WTC11 (cell line): ENCODE measurements around the gene MOB3B. TPM values are rescaled to one million over a fixed set of nuclear protein-coding genes. Genes with fewer than 3 reads are reported as not detected.

Source experiments
- ATAC-seq: fragments of 200-7000 bp; cut with Tn5 transposase; 2 replicates; pipeline ENCODE4 v1.10.0; 2021; ENCODE audit warnings: mild to moderate bottlenecking, moderate library complexity
- CTCF ChIA-PET: fragments of 300-600 bp; sonication (Branson Sonifier 250); formaldehyde crosslinking; loops from one replicate; lab custom pipeline; 2021; ENCODE audit warnings: antibody characterized with exemption; lab: Charles Lee
- POLR2A ChIA-PET: fragments of 350-600 bp; sonication (Branson Sonifier 250); formaldehyde crosslinking; loops from one replicate; lab custom pipeline; 2021; ENCODE audit warnings: antibody characterized with exemption; lab: Charles Lee
- DNase-seq: peaks from one replicate; pipeline ENCODE4 v3.0.0; 2021; ENCODE audit warnings: low spot score
- H3K27ac Mint-ChIP-seq: 2 replicates; pipeline ENCODE4 v1.8.0; 2021; ENCODE audit warnings: mixed read lengths
- H3K27me3 Mint-ChIP-seq: 2 replicates; pipeline ENCODE4 v1.8.0; 2021; ENCODE audit warnings: low read depth, mild to moderate bottlenecking, moderate library complexity, mixed read lengths
- H3K36me3 Mint-ChIP-seq: 2 replicates; pipeline ENCODE4 v1.8.0; 2021; ENCODE audit warnings: mixed read lengths
- H3K4me1 Mint-ChIP-seq: 2 replicates; pipeline ENCODE4 v1.8.0; 2022; ENCODE audit warnings: mixed read lengths
- H3K4me3 Mint-ChIP-seq: 2 replicates; pipeline ENCODE4 v1.8.0; 2021; ENCODE audit warnings: mild to moderate bottlenecking, moderate library complexity, mixed read lengths
- H3K9me3 Mint-ChIP-seq: 2 replicates; pipeline ENCODE4 v1.8.0; 2021; ENCODE audit warnings: mixed read lengths
- ATF1 ChIP-seq: sonication (generic); formaldehyde crosslinking; IDR thresholded peaks from 2 replicates; pipeline ENCODE4 v1.8.1; 2023; ENCODE audit warnings: mild to moderate bottlenecking, moderate library complexity, missing genetic modification reagents
- CBFB ChIP-seq: sonication (generic); formaldehyde crosslinking; IDR thresholded peaks from 2 replicates; pipeline ENCODE4 v1.8.1; 2022; ENCODE audit warnings: mild to moderate bottlenecking, low read depth, missing genetic modification reagents
- ELF4 ChIP-seq: sonication (generic); formaldehyde crosslinking; IDR thresholded peaks from 2 replicates; pipeline ENCODE4 v1.8.1; 2022; ENCODE audit warnings: low read depth, mild to moderate bottlenecking, moderate library complexity, missing genetic modification reagents
- ESRRA ChIP-seq: sonication (generic); formaldehyde crosslinking; IDR thresholded peaks from 2 replicates; pipeline ENCODE4 v1.8.1; 2022; ENCODE audit warnings: mild to moderate bottlenecking, missing genetic modification reagents, borderline replicate concordance
- ETV6 ChIP-seq: sonication (generic); formaldehyde crosslinking; IDR thresholded peaks from 2 replicates; pipeline ENCODE4 v1.8.1; 2022; ENCODE audit warnings: mild to moderate bottlenecking, missing genetic modification reagents
- FOXJ3 ChIP-seq: sonication (generic); formaldehyde crosslinking; IDR thresholded peaks from 2 replicates; pipeline ENCODE4 v1.9.0; 2021; ENCODE audit warnings: missing genetic modification reagents, mild to moderate bottlenecking, borderline replicate concordance
- GABPB1 ChIP-seq: sonication (generic); formaldehyde crosslinking; IDR thresholded peaks from 2 replicates; pipeline ENCODE4 v1.8.1; 2023; ENCODE audit warnings: mild to moderate bottlenecking, missing genetic modification reagents
- HMGA2 ChIP-seq: fragments of 250-450 bp; sonication (Bioruptor Pico); IDR thresholded peaks from 2 replicates; pipeline ENCODE4 v1.4.0; 2021; ENCODE audit warnings: mild to moderate bottlenecking, moderate library complexity
- JUN ChIP-seq: sonication (generic); formaldehyde crosslinking; IDR thresholded peaks from 2 replicates; pipeline ENCODE4 v1.8.0; 2023; ENCODE audit warnings: mild to moderate bottlenecking, missing genetic modification reagents
- MYBL2 ChIP-seq: sonication (generic); formaldehyde crosslinking; IDR thresholded peaks from 2 replicates; pipeline ENCODE4 v1.8.1; 2023; ENCODE audit warnings: mild to moderate bottlenecking, moderate library complexity, missing genetic modification reagents
- NFYB ChIP-seq: sonication (generic); formaldehyde crosslinking; conservative IDR thresholded peaks from 2 replicates; pipeline ENCODE4 v1.8.0; 2022; ENCODE audit warnings: low read depth, missing genetic modification reagents
- SP1 ChIP-seq: sonication (generic); formaldehyde crosslinking; conservative IDR thresholded peaks from 2 replicates; pipeline ENCODE4 v1.8.1; 2022; ENCODE audit warnings: missing genetic modification reagents
- TCF7 ChIP-seq: sonication (generic); formaldehyde crosslinking; IDR thresholded peaks from 2 replicates; pipeline ENCODE4 v1.8.0; 2022; ENCODE audit warnings: mild to moderate bottlenecking, low read depth, missing genetic modification reagents, moderate library complexity
- TP53 ChIP-seq: sonication (generic); formaldehyde crosslinking; IDR thresholded peaks from 2 replicates; pipeline ENCODE4 v1.8.1; 2023; ENCODE audit warnings: mild to moderate bottlenecking, missing genetic modification reagents
- ZNF138 ChIP-seq: sonication (generic); formaldehyde crosslinking; conservative IDR thresholded peaks from 2 replicates; pipeline ENCODE4 v1.8.1; 2022; ENCODE audit warnings: mild to moderate bottlenecking, moderate library complexity, missing genetic modification reagents
- ZNF263 ChIP-seq: sonication (generic); formaldehyde crosslinking; IDR thresholded peaks from 2 replicates; pipeline ENCODE4 v1.8.1; 2022; ENCODE audit warnings: low read depth, mild to moderate bottlenecking, moderate library complexity, missing genetic modification reagents
- ZNF317 ChIP-seq: sonication (generic); formaldehyde crosslinking; IDR thresholded peaks from 2 replicates; pipeline ENCODE4 v1.8.1; 2023; ENCODE audit warnings: low read depth, mild to moderate bottlenecking, moderate library complexity, missing genetic modification reagents, borderline replicate concordance
- ZNF396 ChIP-seq: fragments of 250-450 bp; sonication (Bioruptor Pico); IDR thresholded peaks from 2 replicates; pipeline ENCODE4 v1.8.0; 2021; ENCODE audit warnings: mild to moderate bottlenecking, moderate library complexity, borderline replicate concordance
- ZNF423 ChIP-seq: fragments of 250-450 bp; sonication (Bioruptor Pico); IDR thresholded peaks from 2 replicates; pipeline ENCODE4 v2.1.2; 2022; ENCODE audit warnings: mild to moderate bottlenecking, moderate library complexity
- total RNA-seq: library from RNA; stranded (reverse); gene quantifications from 3 replicates; pipeline ENCODE4 v1.2.3, GENCODE V29; 2021
- TF ChIP-seq, protein P1 (sequence below): fragments of 250-450 bp; sonication (Bioruptor Pico); IDR thresholded peaks from 2 replicates; pipeline ENCODE4 v1.9.0; 2021; ENCODE audit warnings: mild to moderate bottlenecking
- TF ChIP-seq, protein P2 (sequence below): fragments of 200-600 bp; IDR thresholded peaks from 2 replicates; pipeline ENCODE4 v1.8.0; 2022; ENCODE audit warnings: antibody characterized with exemption
- TF ChIP-seq, protein P3 (sequence below): sonication (generic); formaldehyde crosslinking; IDR thresholded peaks from 2 replicates; pipeline ENCODE4 v1.8.1; 2022; ENCODE audit warnings: mild to moderate bottlenecking, moderate library complexity, missing genetic modification reagents

The MOB3B gene
- total RNA-seq, 1 experiment from 2014 or later: 25.1 TPM

DNA sequence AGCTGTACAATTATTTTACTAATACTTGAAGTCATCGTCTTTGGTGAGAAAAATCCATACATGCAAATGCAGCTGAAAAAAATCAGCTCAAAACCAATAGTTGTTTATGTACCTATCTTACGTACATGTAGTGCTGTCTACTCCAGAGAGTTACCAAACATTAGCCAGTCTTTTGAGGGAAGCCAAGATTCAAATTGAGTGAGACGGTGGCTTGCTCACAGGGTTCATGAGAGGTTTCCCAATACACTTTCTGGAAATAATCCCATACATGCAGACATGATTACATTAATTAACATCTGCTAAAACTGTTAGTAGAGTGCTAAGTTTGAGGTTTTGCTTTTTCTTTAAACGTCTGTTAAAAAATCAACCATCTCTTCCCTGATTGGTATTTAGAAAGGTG, 41.4 kb upstream of the MOB3B start:
- ChIA-PET CTCF (no interaction called here), POLR2A (no interaction called here)
- no peak for TF ChIP-seq TP53 (CRISPR knock-in tag)
- no peak for TF ChIP-seq ATF1 (CRISPR knock-in tag)
- no peak for TF ChIP-seq NFYB (CRISPR knock-in tag)
- TF ChIP-seq GABPB1: no peak
- TF ChIP-seq ELF4 (CRISPR knock-in tag): no peak
- TF ChIP-seq JUN (CRISPR knock-in tag): no peak
- TF ChIP-seq ZNF263 (CRISPR knock-in tag): no peak
- TF ChIP-seq, protein P1, sequence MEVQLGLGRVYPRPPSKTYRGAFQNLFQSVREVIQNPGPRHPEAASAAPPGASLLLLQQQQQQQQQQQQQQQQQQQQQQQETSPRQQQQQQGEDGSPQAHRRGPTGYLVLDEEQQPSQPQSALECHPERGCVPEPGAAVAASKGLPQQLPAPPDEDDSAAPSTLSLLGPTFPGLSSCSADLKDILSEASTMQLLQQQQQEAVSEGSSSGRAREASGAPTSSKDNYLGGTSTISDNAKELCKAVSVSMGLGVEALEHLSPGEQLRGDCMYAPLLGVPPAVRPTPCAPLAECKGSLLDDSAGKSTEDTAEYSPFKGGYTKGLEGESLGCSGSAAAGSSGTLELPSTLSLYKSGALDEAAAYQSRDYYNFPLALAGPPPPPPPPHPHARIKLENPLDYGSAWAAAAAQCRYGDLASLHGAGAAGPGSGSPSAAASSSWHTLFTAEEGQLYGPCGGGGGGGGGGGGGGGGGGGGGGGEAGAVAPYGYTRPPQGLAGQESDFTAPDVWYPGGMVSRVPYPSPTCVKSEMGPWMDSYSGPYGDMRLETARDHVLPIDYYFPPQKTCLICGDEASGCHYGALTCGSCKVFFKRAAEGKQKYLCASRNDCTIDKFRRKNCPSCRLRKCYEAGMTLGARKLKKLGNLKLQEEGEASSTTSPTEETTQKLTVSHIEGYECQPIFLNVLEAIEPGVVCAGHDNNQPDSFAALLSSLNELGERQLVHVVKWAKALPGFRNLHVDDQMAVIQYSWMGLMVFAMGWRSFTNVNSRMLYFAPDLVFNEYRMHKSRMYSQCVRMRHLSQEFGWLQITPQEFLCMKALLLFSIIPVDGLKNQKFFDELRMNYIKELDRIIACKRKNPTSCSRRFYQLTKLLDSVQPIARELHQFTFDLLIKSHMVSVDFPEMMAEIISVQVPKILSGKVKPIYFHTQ (CRISPR knock-in tag): no peak
- no peak for TF ChIP-seq ESRRA (CRISPR knock-in tag)
- TF ChIP-seq ZNF423 (CRISPR knock-in tag): no peak
- no peak for TF ChIP-seq CBFB (CRISPR knock-in tag)
- no peak for TF ChIP-seq ZNF396 (CRISPR knock-in tag)
- TF ChIP-seq, protein P2, sequence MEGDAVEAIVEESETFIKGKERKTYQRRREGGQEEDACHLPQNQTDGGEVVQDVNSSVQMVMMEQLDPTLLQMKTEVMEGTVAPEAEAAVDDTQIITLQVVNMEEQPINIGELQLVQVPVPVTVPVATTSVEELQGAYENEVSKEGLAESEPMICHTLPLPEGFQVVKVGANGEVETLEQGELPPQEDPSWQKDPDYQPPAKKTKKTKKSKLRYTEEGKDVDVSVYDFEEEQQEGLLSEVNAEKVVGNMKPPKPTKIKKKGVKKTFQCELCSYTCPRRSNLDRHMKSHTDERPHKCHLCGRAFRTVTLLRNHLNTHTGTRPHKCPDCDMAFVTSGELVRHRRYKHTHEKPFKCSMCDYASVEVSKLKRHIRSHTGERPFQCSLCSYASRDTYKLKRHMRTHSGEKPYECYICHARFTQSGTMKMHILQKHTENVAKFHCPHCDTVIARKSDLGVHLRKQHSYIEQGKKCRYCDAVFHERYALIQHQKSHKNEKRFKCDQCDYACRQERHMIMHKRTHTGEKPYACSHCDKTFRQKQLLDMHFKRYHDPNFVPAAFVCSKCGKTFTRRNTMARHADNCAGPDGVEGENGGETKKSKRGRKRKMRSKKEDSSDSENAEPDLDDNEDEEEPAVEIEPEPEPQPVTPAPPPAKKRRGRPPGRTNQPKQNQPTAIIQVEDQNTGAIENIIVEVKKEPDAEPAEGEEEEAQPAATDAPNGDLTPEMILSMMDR: no peak
- TF ChIP-seq HMGA2 (CRISPR knock-in tag): no peak
- TF ChIP-seq, protein P3, sequence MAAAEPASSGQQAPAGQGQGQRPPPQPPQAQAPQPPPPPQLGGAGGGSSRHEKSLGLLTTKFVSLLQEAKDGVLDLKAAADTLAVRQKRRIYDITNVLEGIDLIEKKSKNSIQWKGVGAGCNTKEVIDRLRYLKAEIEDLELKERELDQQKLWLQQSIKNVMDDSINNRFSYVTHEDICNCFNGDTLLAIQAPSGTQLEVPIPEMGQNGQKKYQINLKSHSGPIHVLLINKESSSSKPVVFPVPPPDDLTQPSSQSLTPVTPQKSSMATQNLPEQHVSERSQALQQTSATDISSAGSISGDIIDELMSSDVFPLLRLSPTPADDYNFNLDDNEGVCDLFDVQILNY (CRISPR knock-in tag): no peak
- no peak for TF ChIP-seq ZNF138 (CRISPR knock-in tag)
- no peak for TF ChIP-seq MYBL2
- TF ChIP-seq ZNF317 (CRISPR knock-in tag): no peak
- ATAC-seq: no peak
- Mint-ChIP-seq H3K4me3 (no peak overlapping the region), H3K27ac (no peak overlapping the region), H3K4me1 (peaks cover 27% of the 10 kb centered on the region), H3K9me3 (no peaks in the 10 kb centered on the region), H3K36me3 (peaks cover 9% of the 10 kb centered on the region), H3K27me3 (peaks cover 17% of the 10 kb centered on the region)
- no peak for DNase-seq

DNA sequence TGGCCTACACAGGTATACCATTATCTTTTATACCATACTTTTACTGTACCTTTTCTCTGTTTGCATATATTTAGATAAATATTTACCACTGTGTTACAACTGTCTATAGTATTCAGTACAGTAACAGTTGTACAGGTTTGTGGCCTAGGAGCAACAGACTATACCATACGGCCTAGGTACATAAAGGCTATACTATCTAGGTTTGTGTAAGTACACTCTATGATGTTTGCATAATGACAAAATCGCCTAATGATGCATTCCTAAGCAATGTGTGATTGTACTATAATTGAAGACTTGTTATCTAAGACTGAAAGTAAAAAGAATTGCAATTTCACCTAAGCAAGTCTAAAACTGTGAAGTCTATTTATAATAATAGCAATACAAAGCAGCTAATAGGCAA, 39.8 kb upstream of the MOB3B start:
- Mint-ChIP-seq H3K36me3 (peaks cover 17% of the 10 kb centered on the region), H3K9me3 (no peaks in the 10 kb centered on the region), H3K27me3 (peaks cover 2% of the 10 kb centered on the region), H3K27ac (no peak overlapping the region), H3K4me3 (no peak overlapping the region), H3K4me1 (peaks cover 22% of the 10 kb centered on the region)
- ChIA-PET CTCF (no interaction called here), POLR2A (no interaction called here)
- TF ChIP-seq ETV6 (CRISPR knock-in tag) (no peak), TCF7 (CRISPR knock-in tag) (no peak), SP1 (CRISPR knock-in tag) (no peak), FOXJ3 (no peak), MYBL2 (no peak)
- no peak for ATAC-seq
- no peak for DNase-seq
